ENCODE measurements around the gene HLTF.

GRCh38 chr3:148992027-148992634, 94.2 kb downstream of the HLTF start:
- TF ChIP-seq POLR2A (IDR thresholded peaks at IDR 0.05; ENCODE audit: low read depth) = no peak
- TF ChIP-seq CTCF (IDR thresholded peaks at IDR 0.05) = no peak
- no peak for TF ChIP-seq EP300 (IDR thresholded peaks at IDR 0.05)
- TF ChIP-seq POLR2AphosphoS5 (IDR thresholded peaks at IDR 0.05) = no peak

Measured in esophagus muscularis mucosa (tissue), 4 donors.